ENCODE measurements around the gene MFSD11. TPM values are rescaled to one million over a fixed set of nuclear protein-coding genes. Genes with fewer than 3 reads are reported as not detected.
"Not testable (repeated sequence)": the region's sequence is repeated elsewhere in the genome, so short reads cannot be mapped to it uniquely, and the experiment has no call there.

The MFSD11 gene
- total RNA-seq, 4 donors from 2014 or later = 35.3 to 64.8 (median 47.0) TPM

GRCh38 chr17:76772842-76773525 is 35.1 kb downstream of the MFSD11 start:
- no peak overlapping the region for H3K4me3 ChIP-seq
- no peaks in the 10 kb centered on the region for H3K4me1 ChIP-seq
- H3K27me3 ChIP-seq = no peaks in the 10 kb centered on the region
- peak overlapping the region in 1 of 4 donors; percentile 15 for H3K27ac ChIP-seq
- peaks cover 0 to 71% (median 0%) of the 10 kb centered on the region in 3 donors for H3K36me3 ChIP-seq
- TF ChIP-seq POLR2A (IDR thresholded peaks at IDR 0.05) (no peak), CTCF (IDR thresholded peaks at IDR 0.05) (no peak)
- no peak for DNase-seq
- H3K9me3 ChIP-seq = no peaks in the 10 kb centered on the region

- H3K4me1 ChIP-seq = no peaks in the 10 kb centered on the region
- no peak for DNase-seq
- no peak overlapping the region for H3K27ac ChIP-seq
- H3K27me3 ChIP-seq = no peaks in the 10 kb centered on the region
- H3K4me3 ChIP-seq = no peak overlapping the region
- no peaks in the 10 kb centered on the region for H3K9me3 ChIP-seq
- TF ChIP-seq CTCF (IDR thresholded peaks at IDR 0.05) (no peak), POLR2A (IDR thresholded peaks at IDR 0.05) (no peak)
- H3K36me3 ChIP-seq = peaks cover 0 to 77% (median 0%) of the 10 kb centered on the region in 3 donors
Observed at GRCh38 chr17:76775021-76775600, 37.2 kb downstream of the MFSD11 start.

GRCh38 chr17:76781056-76781982 is 43.4 kb downstream of the MFSD11 start:
- Histone ChIP-seq H3K4me1 (no peaks in the 10 kb centered on the region), H3K9me3 (no peaks in the 10 kb centered on the region), H3K27me3 (no peaks in the 10 kb centered on the region), H3K4me3 (no peak overlapping the region), H3K36me3 (peaks cover 0 to 55% (median 0%) of the 10 kb centered on the region in 3 donors), H3K27ac (no peak overlapping the region)
- no peak for TF ChIP-seq CTCF (IDR thresholded peaks at IDR 0.05)
- TF ChIP-seq POLR2A (IDR thresholded peaks at IDR 0.05) = no peak
- no peak for DNase-seq

- TF ChIP-seq POLR2A (IDR thresholded peaks at IDR 0.05) = no peak
- TF ChIP-seq CTCF (IDR thresholded peaks at IDR 0.05) = no peak
- H3K36me3 ChIP-seq = peaks cover 0 to 42% (median 0%) of the 10 kb centered on the region in 3 donors
- H3K27ac ChIP-seq = no peak overlapping the region
- H3K4me1 ChIP-seq = no peaks in the 10 kb centered on the region
- H3K9me3 ChIP-seq = no peaks in the 10 kb centered on the region
- DNase-seq = no peak
- H3K27me3 ChIP-seq = no peaks in the 10 kb centered on the region
- H3K4me3 ChIP-seq = no peak overlapping the region
Observed at GRCh38 chr17:76783146-76783545, 45.2 kb downstream of the MFSD11 start.

- H3K4me1 ChIP-seq = no peaks in the 10 kb centered on the region
- H3K4me3 ChIP-seq = no peak overlapping the region
- H3K36me3 ChIP-seq = peaks cover 0 to 28% (median 0%) of the 10 kb centered on the region in 3 donors
- no peak for DNase-seq
- TF ChIP-seq POLR2A (IDR thresholded peaks at IDR 0.05) = no peak
- TF ChIP-seq CTCF (IDR thresholded peaks at IDR 0.05) = no peak
- no peaks in the 10 kb centered on the region for H3K27me3 ChIP-seq
- no peaks in the 10 kb centered on the region for H3K9me3 ChIP-seq
- H3K27ac ChIP-seq = no peak overlapping the region
Observed at GRCh38 chr17:76784926-76785325, 47.0 kb downstream of the MFSD11 start.

DNA sequence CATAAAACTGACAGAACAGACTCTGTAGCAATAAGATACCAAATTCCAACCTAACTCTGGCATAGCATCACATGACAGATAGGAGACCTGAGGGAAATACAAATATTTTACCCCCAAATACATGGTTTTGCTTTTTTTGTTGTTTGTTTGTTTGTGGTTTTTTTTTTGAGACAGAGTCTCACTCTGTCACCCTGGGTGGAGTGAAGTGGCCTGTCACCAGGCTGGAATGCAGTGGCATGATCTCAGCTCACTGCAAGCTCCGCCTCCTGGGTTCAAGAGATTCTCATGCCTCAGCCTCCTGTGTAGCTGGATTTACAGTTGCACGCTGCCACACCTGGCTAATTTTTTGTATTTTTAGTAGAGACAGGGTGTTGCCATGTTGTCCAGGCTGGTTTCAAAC is 49.9 kb downstream of the MFSD11 start:
- H3K4me1 ChIP-seq, H3K27ac ChIP-seq, H3K4me3 ChIP-seq, DNase-seq, H3K9me3 ChIP-seq, H3K27me3 ChIP-seq: not testable (repeated sequence)
- H3K36me3 ChIP-seq = peaks cover 0 to 15% (median 0%) of the 10 kb centered on the region in 3 donors

Measured in Peyer's patch (tissue), 4 donors.